Endothelial cell of umbilical vein (primary cell): ENCODE measurements around the gene PPP3CA. TPM values are rescaled to one million over a fixed set of nuclear protein-coding genes. Genes with fewer than 3 reads are reported as not detected.

Experiments used
- BruUV-seq: library from RNA; stranded (reverse); fragments of 400-500 nt; replicated peaks from 2 replicates; lab custom pipeline; 2021; lab: Mats Ljungman, UMichigan
- CTCF ChIA-PET: fragments of 300-600, 350-600 bp; sonication (Branson Sonifier 250); formaldehyde crosslinking; loops from one replicate; lab custom pipeline; 2021; ENCODE audit warnings: antibody characterized with exemption, inconsistent platforms; lab: Charles Lee
- POLR2A ChIA-PET: fragments of 300-600, 350-600 bp; sonication (Branson Sonifier 250); formaldehyde crosslinking; loops from one replicate; lab custom pipeline; 2021; ENCODE audit warnings: antibody characterized with exemption, inconsistent platforms; lab: Charles Lee
- DNase-seq: peaks from one replicate; pipeline ENCODE4 v3.0.0-alpha.2; 2011; ENCODE audit warnings: low read depth, low spot score
- FAIRE-seq: peaks from 2 replicates; lab custom pipeline; 2011; peaks lifted over from hg19 to GRCh38; lab: Jason Lieb, UNC
- H2AFZ ChIP-seq: 2 replicates; pipeline ENCODE4 v1.6.0; 2012; ENCODE audit warnings: low read depth, low read length, control low read depth, inconsistent platforms
- H3K27ac ChIP-seq: 2 replicates; pipeline ENCODE4 v1.5.1; 2011; ENCODE audit warnings: low read depth, mild to moderate bottlenecking, control low read depth, low read length, moderate library complexity; ENCODE audit not compliant: insufficient read depth
- H3K27me3 ChIP-seq, 2 experiments: 2 replicates each; pipeline versions ENCODE4 v1.6.0 to v1.6.1; 2011; ENCODE audit warnings: low read length in 2 of 2, mixed read lengths in 1 of 2; ENCODE audit not compliant: control insufficient read depth in 2 of 2, insufficient read depth in 2 of 2
- H3K36me3 ChIP-seq, 2 experiments: 2 replicates in 1 of 2; 3 replicates in 1 of 2; pipeline ENCODE4 v1.5.1; 2011; ENCODE audit warnings: low read length in 2 of 2, mild to moderate bottlenecking in 1 of 2, moderate library complexity in 1 of 2; ENCODE audit not compliant: control insufficient read depth in 2 of 2, insufficient read depth in 2 of 2; ENCODE audit errors: extremely low read depth in 1 of 2
- H3K4me1 ChIP-seq: 3 replicates; pipeline ENCODE4 v1.5.1; 2011; ENCODE audit warnings: mild to moderate bottlenecking, low read length; ENCODE audit not compliant: control insufficient read depth, insufficient read depth; ENCODE audit errors: extremely low read depth
- H3K4me2 ChIP-seq: 2 replicates; pipeline ENCODE4 v1.6.1; 2011; ENCODE audit warnings: low read length, control low read depth, mixed read lengths; ENCODE audit not compliant: insufficient read depth
- H3K4me3 ChIP-seq, 3 experiments: fragments of 200-600 bp in 1 of 3; sonication (generic), shearing (Covaris generic) in 1 of 3; replicated peaks in 1 of 3; 2 replicates each; pipeline ENCODE4 v1.5.1; 2011 to 2016; ENCODE audit warnings: control low read depth in 3 of 3, low read length in 3 of 3, mild to moderate bottlenecking in 2 of 3, inconsistent platforms in 1 of 3, low read depth in 1 of 3, moderate library complexity in 1 of 3; ENCODE audit not compliant: insufficient read depth in 1 of 3
- H3K79me2 ChIP-seq: 2 replicates; pipeline ENCODE4 v1.6.0; 2012; ENCODE audit warnings: low read length, inconsistent platforms; ENCODE audit not compliant: control insufficient read depth, insufficient read depth
- H3K9ac ChIP-seq: replicated peaks from 2 replicates; pipeline ENCODE3; 2011; ENCODE audit warnings: low read length, control low read depth; ENCODE audit not compliant: insufficient read depth; ENCODE audit errors: extremely low read depth
- H3K9me1 ChIP-seq: replicated peaks from 3 replicates; pipeline ENCODE4 v1.6.0; 2011; ENCODE audit warnings: mild to moderate bottlenecking, low read length; ENCODE audit not compliant: control insufficient read depth, insufficient read depth; ENCODE audit errors: extremely low read depth
- H3K9me3 ChIP-seq: replicated peaks from 2 replicates; pipeline ENCODE4 v1.5.1; 2012; ENCODE audit warnings: low read length, inconsistent platforms; ENCODE audit not compliant: control insufficient read depth, insufficient read depth
- H4K20me1 ChIP-seq: replicated peaks from 2 replicates; pipeline ENCODE3; 2011; ENCODE audit warnings: mild to moderate bottlenecking, low read length; ENCODE audit not compliant: control insufficient read depth, insufficient read depth; ENCODE audit errors: extremely low read depth
- CTCF ChIP-seq, 2 donors: IDR thresholded peaks; 1 replicate in 1 of 2; 2 replicates in 1 of 2; pipeline ENCODE4 v1.5.1; 2011; ENCODE audit warnings: low read length in 2 of 2, mild to moderate bottlenecking in 2 of 2, moderate library complexity in 2 of 2, control low read depth in 1 of 2, inconsistent platforms in 1 of 2, low read depth in 1 of 2; ENCODE audit not compliant: insufficient read depth in 1 of 2; ENCODE audit errors: extremely low read depth in 1 of 2
- EZH2 ChIP-seq: IDR thresholded peaks from 2 replicates; pipeline ENCODE4 v1.6.1; 2012; ENCODE audit warnings: borderline replicate concordance, low read depth, mild to moderate bottlenecking, moderate library complexity, low read length, inconsistent platforms; ENCODE audit not compliant: severe bottlenecking
- FOS ChIP-seq: IDR thresholded peaks from 2 replicates; pipeline ENCODE4 v1.6.1; 2011; ENCODE audit warnings: mild to moderate bottlenecking, low read length, moderate library complexity, borderline replicate concordance; ENCODE audit not compliant: insufficient read depth
- GATA2 ChIP-seq: IDR thresholded peaks from 2 replicates; pipeline ENCODE4 v1.7.0; 2011; ENCODE audit warnings: low read depth, mild to moderate bottlenecking, moderate library complexity, mixed read lengths, low read length; ENCODE audit not compliant: insufficient read length, insufficient read depth
- JUN ChIP-seq: IDR thresholded peaks from 2 replicates; pipeline ENCODE4 v1.6.1; 2011; ENCODE audit warnings: borderline replicate concordance, low read depth; ENCODE audit not compliant: insufficient read length, insufficient read depth
- MAX ChIP-seq: IDR thresholded peaks from 2 replicates; pipeline ENCODE4 v1.6.1; 2011; ENCODE audit not compliant: insufficient read depth, insufficient read length
- MYC ChIP-seq: IDR thresholded peaks from one replicate; pipeline ENCODE4 v1.6.1; 2011; ENCODE audit warnings: mild to moderate bottlenecking, low read depth, low read length
- POLR2A ChIP-seq: IDR thresholded peaks from 2 replicates; pipeline ENCODE4 v1.6.1; 2012; ENCODE audit warnings: low read depth, mild to moderate bottlenecking, control low read depth, low read length
- POLR2AphosphoS5 ChIP-seq: IDR thresholded peaks from 2 replicates; pipeline ENCODE4 v1.6.1; 2012; ENCODE audit warnings: low read depth, mild to moderate bottlenecking, control low read depth, low read length, moderate library complexity; ENCODE audit not compliant: insufficient read depth
- dilution Hi-C: fragments of 300-500 bp; cut with MboI; formaldehyde crosslinking; loops from one replicate; pipeline ENCODE4 v1.15.0; 2019; ENCODE audit warnings: low sequenced_read_pairs; ENCODE audit not compliant: extremely low pct_ligation_motif_present
- intact Hi-C: fragments of 100-400 bp; cut with micrococcal nuclease; formaldehyde crosslinking; loops from one replicate; pipeline ENCODE4 v1.10.0; 2022
- polyA plus RNA-seq, 4 experiments: library from polyadenylated mRNA; depleted of rRNA in 3 of 4; stranded (reverse) in 3 of 4; unstranded in 1 of 4; fragments of >200 nt; gene quantifications; 2 replicates each; pipeline versions ENCODE4 v1.2.1 to v1.2.3, GENCODE V29; 2011 to 2012; ENCODE audit warnings: missing spikeins in 1 of 4
- total RNA-seq: library from RNA; stranded (reverse); gene quantifications from 2 replicates; pipeline ENCODE4 v1.2.3, GENCODE V29; 2021

Gene PPP3CA
- total and polyA plus RNA-seq, 2 donors (not counting 3 experiments of a cell fraction or from before 2014, with no cell fraction given), result 7.0 to 43.3 TPM

GRCh38 chr4:101222156-101222845 is 125.0 kb downstream of the PPP3CA start:
- Histone ChIP-seq H4K20me1 (no peaks in the 10 kb centered on the region), H3K9me3 (no peaks in the 10 kb centered on the region), H3K9me1 (no peaks in the 10 kb centered on the region), H3K27me3 (no peaks in the 10 kb centered on the region), H3K36me3 (no peaks in the 10 kb centered on the region), H3K4me3 (no peak overlapping the region), H3K9ac (no peak overlapping the region), H3K4me1 (peaks cover 34% of the 10 kb centered on the region), H3K4me2 (peak overlapping the region; percentile 53), H2AFZ (no peak overlapping the region), H3K27ac (no peak overlapping the region), H3K79me2 (peaks cover 2% of the 10 kb centered on the region)
- POLR2A ChIA-PET, result no interaction called here
- BruUV-seq, result no TSS peak
- DNase-seq (peak; percentile 91), FAIRE-seq (peak; percentile 28)
- intact Hi-C loops (no loop called here), dilution Hi-C loops (no loop called here)
- CTCF ChIA-PET, result interaction anchor here (0.6 kb wide), 1 partner anchor 20 kb away, joined by 3 read pairs; no protein-coding TSS in a partner anchor
- TF ChIP-seq JUN, result peak; percentile 27
- peak; percentile 81 for TF ChIP-seq FOS
- no peak for TF ChIP-seq GATA2
- no peak for TF ChIP-seq POLR2A
- no peak for TF ChIP-seq MAX
- no peak for TF ChIP-seq EZH2

- intact Hi-C loops, result no loop called here
- no TSS peak for BruUV-seq
- Histone ChIP-seq H3K36me3 (no peaks in the 10 kb centered on the region), H3K4me1 (peaks cover 35% of the 10 kb centered on the region), H3K79me2 (peaks cover 5% of the 10 kb centered on the region), H3K27me3 (no peaks in the 10 kb centered on the region), H3K9me3 (no peaks in the 10 kb centered on the region), H3K9ac (no peak overlapping the region), H3K9me1 (no peaks in the 10 kb centered on the region), H3K27ac (no peak overlapping the region), H3K4me3 (no peak overlapping the region), H4K20me1 (no peaks in the 10 kb centered on the region), H3K4me2 (no peak overlapping the region), H2AFZ (no peak overlapping the region)
- dilution Hi-C loops, result no loop called here
- no peak for TF ChIP-seq GATA2
- TF ChIP-seq POLR2AphosphoS5, result no peak
- no peak for TF ChIP-seq FOS
- no peak for TF ChIP-seq POLR2A
- no peak for TF ChIP-seq JUN
- no peak for TF ChIP-seq EZH2
- no peak for TF ChIP-seq MYC
- no peak for TF ChIP-seq MAX
- TF ChIP-seq CTCF (IDR thresholded peaks at IDR 0.05; ENCODE audit: extremely low read depth in 1 of 2, insufficient read depth in 1 of 2, low read depth in 1 of 2, low read length in 2 of 2), result no peak
- CTCF ChIA-PET, result interaction anchor here (3.6 kb wide), 1 partner anchor 20 kb away, joined by 12 read pairs; no protein-coding TSS in a partner anchor
- POLR2A ChIA-PET, result no interaction called here
- FAIRE-seq (no peak), DNase-seq (no peak)
Measured at GRCh38 chr4:101221294-101221693, 126.0 kb downstream of the PPP3CA start.
